ENCODE results near the gene TBC1D17. TPM values are rescaled to one million over a fixed set of nuclear protein-coding genes. Genes with fewer than 3 reads are reported as not detected.

The TBC1D17 gene
- total RNA-seq, 3 donors from 2014 or later = 33.7 to 55.7 (median 45.1) TPM

DNA sequence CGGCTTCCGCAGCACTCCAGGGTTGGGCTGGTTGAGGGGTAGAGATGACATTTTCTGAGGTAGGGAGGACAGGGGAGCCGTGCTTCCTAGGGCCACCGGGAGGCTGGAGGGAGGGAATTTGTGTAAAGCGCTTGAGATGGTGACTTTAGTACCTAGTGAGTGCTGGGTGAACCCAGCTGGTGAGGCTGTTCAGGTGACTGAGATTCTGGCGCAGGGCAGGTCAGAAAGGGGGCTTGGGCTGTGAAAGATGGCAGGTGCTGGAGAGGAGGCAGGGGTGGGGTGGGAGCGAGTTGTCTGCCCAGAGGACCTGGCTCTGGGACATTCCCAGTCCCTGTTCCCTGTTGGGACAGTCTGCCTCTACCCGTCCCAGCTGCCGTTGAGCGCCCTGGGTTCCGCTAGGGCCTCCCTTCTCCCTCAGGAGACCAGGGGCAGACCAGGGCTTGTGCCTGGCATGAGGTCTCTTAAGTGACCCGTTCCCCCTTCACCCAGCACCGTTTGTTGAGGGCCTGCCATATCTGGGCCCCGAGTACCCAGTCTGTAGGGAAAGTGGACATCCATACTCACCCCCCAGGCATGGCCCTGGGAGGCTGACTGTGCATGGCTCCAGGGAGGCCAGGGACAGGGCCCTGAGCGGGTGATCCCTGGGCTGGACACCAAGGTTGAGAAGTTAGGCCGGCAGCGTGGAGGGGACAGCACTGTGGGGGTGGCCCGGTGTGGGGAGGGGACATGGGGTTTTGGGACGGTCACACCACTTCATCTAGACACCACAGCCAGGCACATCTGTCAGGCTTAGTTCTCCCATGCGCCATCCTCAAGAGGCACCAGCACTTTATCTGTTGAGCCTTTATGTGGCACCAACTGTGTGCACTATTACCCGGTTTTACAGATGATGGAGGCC lies 21.6 kb upstream of the TBC1D17 start:
- peak in 2 of 3 donors; percentile 5 to 47 for DNase-seq
- TF ChIP-seq, protein P1, sequence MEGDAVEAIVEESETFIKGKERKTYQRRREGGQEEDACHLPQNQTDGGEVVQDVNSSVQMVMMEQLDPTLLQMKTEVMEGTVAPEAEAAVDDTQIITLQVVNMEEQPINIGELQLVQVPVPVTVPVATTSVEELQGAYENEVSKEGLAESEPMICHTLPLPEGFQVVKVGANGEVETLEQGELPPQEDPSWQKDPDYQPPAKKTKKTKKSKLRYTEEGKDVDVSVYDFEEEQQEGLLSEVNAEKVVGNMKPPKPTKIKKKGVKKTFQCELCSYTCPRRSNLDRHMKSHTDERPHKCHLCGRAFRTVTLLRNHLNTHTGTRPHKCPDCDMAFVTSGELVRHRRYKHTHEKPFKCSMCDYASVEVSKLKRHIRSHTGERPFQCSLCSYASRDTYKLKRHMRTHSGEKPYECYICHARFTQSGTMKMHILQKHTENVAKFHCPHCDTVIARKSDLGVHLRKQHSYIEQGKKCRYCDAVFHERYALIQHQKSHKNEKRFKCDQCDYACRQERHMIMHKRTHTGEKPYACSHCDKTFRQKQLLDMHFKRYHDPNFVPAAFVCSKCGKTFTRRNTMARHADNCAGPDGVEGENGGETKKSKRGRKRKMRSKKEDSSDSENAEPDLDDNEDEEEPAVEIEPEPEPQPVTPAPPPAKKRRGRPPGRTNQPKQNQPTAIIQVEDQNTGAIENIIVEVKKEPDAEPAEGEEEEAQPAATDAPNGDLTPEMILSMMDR (IDR thresholded peaks at IDR 0.05) = no peak
- intact Hi-C loops (cut with DNase I, micrococcal nuclease) = no loop called here
- Histone ChIP-seq H3K4me3 (no peak overlapping the region), H3K4me1 (ENCODE audit: low read depth) (peaks cover 14% of the 10 kb centered on the region), H3K36me3 (ENCODE audit: low read depth) (no peaks in the 10 kb centered on the region), H3K9me3 (no peaks in the 10 kb centered on the region)
- ATAC-seq = no peak

DNA sequence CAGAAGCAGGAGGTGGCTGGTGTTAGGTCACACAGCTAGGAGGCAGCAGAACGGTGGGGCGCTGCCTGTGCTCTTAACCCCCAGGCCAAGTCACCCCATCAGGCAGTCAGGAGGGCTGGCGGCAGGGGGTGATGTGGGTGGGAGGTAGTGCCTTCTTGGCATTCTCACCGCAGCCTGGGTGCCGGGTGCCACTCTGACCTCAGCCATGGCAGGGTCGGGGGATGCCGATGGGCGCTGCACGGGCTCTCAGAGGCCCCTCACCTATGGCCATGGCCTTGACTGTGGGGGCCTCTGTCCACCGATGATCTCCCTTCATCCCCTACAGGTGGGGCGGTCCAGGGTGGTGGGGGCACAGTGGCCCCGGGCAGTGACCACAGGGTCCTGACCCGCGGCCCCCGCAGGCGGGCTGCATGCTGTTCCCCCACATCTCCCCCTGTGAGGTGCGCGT lies 20.9 kb upstream of the TBC1D17 start:
- DNase-seq = peak in 2 of 3 donors; percentile 4 to 51
- TF ChIP-seq, protein P1 (IDR thresholded peaks at IDR 0.05) = no peak
- Histone ChIP-seq H3K9me3 (no peaks in the 10 kb centered on the region), H3K4me1 (ENCODE audit: low read depth) (peaks cover 14% of the 10 kb centered on the region), H3K4me3 (no peak overlapping the region), H3K36me3 (ENCODE audit: low read depth) (no peaks in the 10 kb centered on the region)
- no peak for ATAC-seq
- intact Hi-C loops (cut with DNase I, micrococcal nuclease) = no loop called here

- Histone ChIP-seq H3K4me1 (ENCODE audit: low read depth) (peaks cover 10% of the 10 kb centered on the region), H3K9me3 (no peaks in the 10 kb centered on the region), H3K4me3 (no peak overlapping the region), H3K36me3 (ENCODE audit: low read depth) (no peaks in the 10 kb centered on the region)
- TF ChIP-seq, protein P1 (IDR thresholded peaks at IDR 0.05) = no peak
- intact Hi-C loops (cut with DNase I, micrococcal nuclease) = no loop called here
- ATAC-seq = no peak
- peak; percentile 3 to 55 (median 37) for DNase-seq
These were observed 20.3 kb upstream of the TBC1D17 start for GRCh38 chr19:49857061-49857837.

GRCh38 chr19:49857838-49858087 lies 19.7 kb upstream of the TBC1D17 start:
- intact Hi-C loops (cut with DNase I, micrococcal nuclease) = no loop called here
- no peak for ATAC-seq
- H3K36me3 ChIP-seq (ENCODE audit: low read depth) = no peaks in the 10 kb centered on the region
- no peak overlapping the region for H3K4me3 ChIP-seq
- H3K9me3 ChIP-seq = no peaks in the 10 kb centered on the region
- TF ChIP-seq, protein P1 (IDR thresholded peaks at IDR 0.05) = no peak
- H3K4me1 ChIP-seq (ENCODE audit: low read depth) = peaks cover 5% of the 10 kb centered on the region
- DNase-seq = peak in 1 of 3 donors; percentile 49

- Histone ChIP-seq H3K4me1 (ENCODE audit: low read depth) (no peaks in the 10 kb centered on the region), H3K36me3 (ENCODE audit: low read depth) (no peaks in the 10 kb centered on the region), H3K4me3 (no peak overlapping the region), H3K9me3 (no peaks in the 10 kb centered on the region)
- intact Hi-C loops (cut with DNase I, micrococcal nuclease) = no loop called here
- TF ChIP-seq, protein P1 (IDR thresholded peaks at IDR 0.05) = no peak
- ATAC-seq (no peak), DNase-seq (peak in 1 of 3 donors; percentile 5)
These were observed 19.2 kb upstream of the TBC1D17 start for GRCh38 chr19:49858088-49858985.

Data from mucosa of descending colon (tissue), 3 donors.